Mammary epithelial cell (primary cell): ENCODE measurements around the gene GDF11.

Experiments
- CTCF ChIP-seq, 2 donors: IDR thresholded peaks in 1 of 2; conservative IDR thresholded peaks in 1 of 2; 2 replicates each; pipeline ENCODE4 v1.5.1; 2011 to 2012; ENCODE audit warnings: inconsistent platforms in 2 of 2, low read length in 2 of 2, mild to moderate bottlenecking in 2 of 2, control low read depth in 1 of 2, low read depth in 1 of 2; ENCODE audit not compliant: insufficient read depth in 1 of 2; ENCODE audit errors: extremely low read depth in 1 of 2
- EZH2 ChIP-seq: IDR thresholded peaks from 2 replicates; pipeline ENCODE4 v1.6.1; 2012; ENCODE audit warnings: low read length, inconsistent platforms, borderline replicate concordance

- no peak for TF ChIP-seq CTCF (conservative IDR thresholded peaks at IDR 0.05 in 1 of 2, IDR thresholded peaks at IDR 0.05 in 1 of 2; ENCODE audit: extremely low read depth in 1 of 2, insufficient read depth in 1 of 2, low read depth in 1 of 2, low read length in 2 of 2)
- TF ChIP-seq EZH2 = no peak
Measured at GRCh38 chr12:55723516-55724225, 19.3 kb upstream of the GDF11 start.
